ENCODE data around the gene PBXIP1.
"Not testable (repeated sequence)": the region's sequence is repeated elsewhere in the genome, so short reads cannot be mapped to it uniquely, and the experiment has no call there.

Gene PBXIP1

GRCh38 chr1:154994591-154994990 lies 38.7 kb upstream of the PBXIP1 start:
- DNase-seq (ENCODE audit: low read depth), result no peak

- no peak for DNase-seq (ENCODE audit: low read depth)
Observed at GRCh38 chr1:154994269-154994587, 38.3 kb upstream of the PBXIP1 start.

GRCh38 chr1:154993572-154994268 lies 37.8 kb upstream of the PBXIP1 start, which contains the start of gene LENEP:
Gene LENEP, plus strand, starts transcription at chr1:154993586. Its CDS starts 22 bp downstream, at chr1:154993608.
- no peak for DNase-seq (ENCODE audit: low read depth)

- DNase-seq (ENCODE audit: low read depth), result no peak
Observed at GRCh38 chr1:154992721-154993571, 37.0 kb upstream of the PBXIP1 start.

- DNase-seq (ENCODE audit: low read depth), result no peak
Observed at GRCh38 chr1:154990276-154990675, 34.4 kb upstream of the PBXIP1 start.

- no peak for DNase-seq (ENCODE audit: low read depth)
Observed at GRCh38 chr1:154989195-154989860, 33.4 kb upstream of the PBXIP1 start.

GRCh38 chr1:154988058-154988954 lies 32.4 kb upstream of the PBXIP1 start:
- no peak for DNase-seq (ENCODE audit: low read depth)

GRCh38 chr1:154987326-154987725 lies 31.4 kb upstream of the PBXIP1 start:
- no peak for DNase-seq (ENCODE audit: low read depth)

- not testable (repeated sequence) for DNase-seq (ENCODE audit: low read depth)
Observed at GRCh38 chr1:154986736-154987135, 30.8 kb upstream of the PBXIP1 start.

GRCh38 chr1:154983776-154984466 lies 28.0 kb upstream of the PBXIP1 start:
- no peak for DNase-seq (ENCODE audit: low read depth)

- peak; percentile 96 for DNase-seq (ENCODE audit: low read depth)
Observed at GRCh38 chr1:154982897-154983648, 27.2 kb upstream of the PBXIP1 start, which contains the start of gene FLAD1. Gene FLAD1, plus strand, starts transcription at chr1:154983344. Its CDS starts 351 bp downstream, at chr1:154983695.

- no peak for DNase-seq (ENCODE audit: low read depth)
Observed at GRCh38 chr1:154982341-154982740, 26.4 kb upstream of the PBXIP1 start.

GRCh38 chr1:154978360-154978759 lies 22.5 kb upstream of the PBXIP1 start:
- DNase-seq (ENCODE audit: low read depth), result no peak

GRCh38 chr1:154977762-154978161 lies 21.9 kb upstream of the PBXIP1 start:
- not testable (repeated sequence) for DNase-seq (ENCODE audit: low read depth)

GRCh38 chr1:154975409-154976059 lies 19.6 kb upstream of the PBXIP1 start:
- DNase-seq (ENCODE audit: low read depth), result peak; percentile 41

GRCh38 chr1:154974808-154975408 lies 19.0 kb upstream of the PBXIP1 start:
- peak; percentile 91 for DNase-seq (ENCODE audit: low read depth)

- peak; percentile 93 for DNase-seq (ENCODE audit: low read depth)
Observed at GRCh38 chr1:154974102-154974807, 18.4 kb upstream of the PBXIP1 start, which contains the start of gene CKS1B. Gene CKS1B, plus strand, starts transcription at chr1:154974681. Its CDS starts 65 bp downstream, at chr1:154974746.

- peak; percentile 82 for DNase-seq (ENCODE audit: low read depth)
Observed at GRCh38 chr1:154973344-154974101, 17.6 kb upstream of the PBXIP1 start.

Measured in T-helper 22 cell (primary cell).